GM18498 (cell line): ENCODE data around the gene MGLL.

Experiments
- ATAC-seq: cut with Tn5 transposase; IDR thresholded peaks from one replicate; pipeline ENCODE4 v1.9.1; 2021; ENCODE audit warnings: mild to moderate bottlenecking, moderate library complexity; ENCODE audit not compliant: unreplicated experiment

MGLL gene

GRCh38 chr3:127760361-127760760, 62.0 kb downstream of the MGLL start:
- ATAC-seq = no peak

DNA sequence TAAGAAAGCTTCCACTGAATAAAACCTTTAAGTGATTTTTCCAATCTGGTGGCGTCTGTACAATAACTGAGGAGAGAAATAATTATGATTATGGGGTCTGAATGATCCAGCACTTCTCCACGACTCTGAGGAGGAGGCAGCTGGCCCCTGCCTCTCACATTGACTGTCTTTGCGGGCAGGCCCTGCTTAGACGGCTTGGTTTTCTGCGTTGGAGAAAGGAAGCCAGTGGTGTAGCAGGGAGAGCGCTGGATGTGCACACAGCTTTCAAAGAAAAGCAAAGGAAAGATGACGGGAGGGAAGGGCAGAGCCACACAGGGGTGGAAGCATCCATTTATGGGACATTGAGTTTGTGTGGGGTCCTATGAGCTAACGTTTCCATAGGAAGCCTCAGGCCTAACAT, 62.5 kb downstream of the MGLL start:
- ATAC-seq = no peak

DNA sequence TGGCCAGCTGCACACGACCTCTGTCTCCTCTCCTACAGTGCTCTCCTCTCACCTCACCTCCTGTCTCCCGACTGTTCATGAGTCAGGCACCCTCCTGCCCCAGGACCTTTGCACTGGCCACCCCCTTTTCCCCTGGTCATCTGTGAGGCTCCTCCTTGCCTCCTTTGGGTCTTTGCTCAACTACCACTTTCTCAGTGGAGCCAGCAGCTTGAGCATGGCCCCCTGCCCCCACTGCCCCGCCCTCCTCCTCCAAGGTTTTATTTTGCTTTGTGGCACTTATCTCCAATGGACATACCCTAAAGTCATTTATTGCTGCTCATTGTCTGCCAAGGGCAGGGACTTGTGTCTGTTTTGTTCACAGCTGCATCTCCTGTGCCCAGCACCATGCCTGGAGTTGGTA, 64.3 kb downstream of the MGLL start:
- no peak for ATAC-seq

- no peak for ATAC-seq
Observed at GRCh38 chr3:127755305-127755681, 67.0 kb downstream of the MGLL start.

DNA sequence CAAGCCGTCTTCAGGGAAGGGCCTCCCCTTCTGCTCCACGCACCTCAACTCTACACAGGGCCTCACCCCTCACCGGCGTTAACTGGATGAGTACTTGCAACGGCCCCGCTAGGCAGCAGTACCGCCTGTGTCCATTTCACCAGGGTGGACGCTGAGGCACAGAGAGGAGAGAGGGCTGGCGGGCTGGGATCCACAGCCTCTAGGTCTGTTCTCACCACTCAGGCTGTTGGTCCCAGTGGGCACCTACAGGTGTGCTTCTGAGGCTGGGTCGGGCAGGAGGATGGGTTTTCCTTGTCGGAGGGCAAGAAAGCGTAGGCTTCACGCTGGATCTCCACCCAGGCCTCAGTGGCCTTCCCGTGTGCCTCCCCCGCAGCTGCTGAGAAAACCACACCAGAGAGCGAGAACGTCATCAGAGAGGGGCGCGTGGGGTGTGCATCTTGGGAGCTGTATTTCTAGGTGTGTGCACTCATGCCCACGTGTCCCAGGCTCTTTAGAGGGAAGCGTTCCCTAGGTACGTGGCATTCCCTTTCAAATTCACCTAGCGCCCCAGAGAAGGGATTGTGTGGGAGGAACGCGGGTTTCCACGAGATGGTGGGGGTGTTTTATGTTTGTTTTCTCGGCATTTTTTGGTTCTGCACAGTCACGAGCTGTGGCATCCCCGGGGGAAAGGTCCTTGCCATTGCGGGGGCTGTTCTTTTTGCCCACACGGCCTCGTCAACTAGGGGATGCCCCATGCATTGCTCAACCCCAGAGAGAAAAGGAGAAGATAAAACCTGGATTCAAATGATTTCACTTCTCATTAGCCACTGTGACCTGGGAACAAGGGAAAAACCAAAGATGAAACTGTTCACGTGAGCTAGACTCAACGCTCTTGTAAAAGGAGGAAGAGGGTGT, 67.7 kb downstream of the MGLL start:
- no peak for ATAC-seq

DNA sequence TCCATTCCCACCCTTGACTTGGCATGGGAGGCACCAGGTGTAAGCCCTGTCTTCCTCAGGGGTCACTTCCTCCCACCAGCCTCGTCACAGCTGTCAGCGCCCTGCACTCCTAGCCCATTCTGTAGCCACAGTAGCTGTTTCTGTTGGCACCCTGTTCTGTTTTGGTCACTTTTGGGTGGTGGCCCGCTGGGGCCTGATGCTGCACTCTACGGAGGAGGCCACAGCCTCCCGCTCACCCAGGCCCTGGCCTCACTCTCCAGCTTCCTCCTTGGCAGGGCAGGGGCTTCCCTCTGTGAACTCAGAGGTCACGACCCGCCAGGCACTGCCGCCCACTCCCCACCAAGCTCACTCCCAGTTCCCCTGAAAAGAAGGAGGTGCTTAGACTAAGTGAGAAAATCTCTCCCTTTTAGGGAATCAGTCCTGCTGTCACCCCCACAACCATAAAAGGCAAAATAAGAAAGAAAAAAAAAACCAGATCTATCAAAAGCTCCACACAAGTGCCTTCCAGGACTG, 68.4 kb downstream of the MGLL start:
- ATAC-seq = peak; percentile 28

- no peak for ATAC-seq
Observed at GRCh38 chr3:127753338-127753737, 69.0 kb downstream of the MGLL start.

GRCh38 chr3:127751782-127752181, 70.5 kb downstream of the MGLL start:
- no peak for ATAC-seq

DNA sequence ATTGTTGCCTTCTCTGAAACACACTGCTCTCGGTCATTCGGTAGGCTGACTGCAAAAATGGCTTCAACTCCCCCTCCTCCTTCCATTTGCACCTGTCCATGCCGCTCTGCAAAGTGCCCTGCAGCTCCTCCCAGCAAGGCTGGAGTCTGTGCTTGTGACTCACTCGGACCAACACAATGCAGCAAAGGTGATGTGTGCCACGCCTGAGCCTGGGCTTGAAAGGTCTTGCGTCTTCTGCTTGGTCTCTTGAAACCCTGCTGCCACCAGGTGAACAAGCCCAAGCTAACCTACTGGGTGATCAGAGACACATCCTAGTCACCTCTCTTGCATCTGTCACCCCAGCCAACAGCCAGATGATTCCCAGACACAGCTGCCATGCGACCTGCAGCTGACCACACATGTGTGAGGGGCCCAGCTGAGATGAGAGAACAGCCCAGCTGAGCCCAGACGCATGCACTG, 71.1 kb downstream of the MGLL start:
- no peak for ATAC-seq

DNA sequence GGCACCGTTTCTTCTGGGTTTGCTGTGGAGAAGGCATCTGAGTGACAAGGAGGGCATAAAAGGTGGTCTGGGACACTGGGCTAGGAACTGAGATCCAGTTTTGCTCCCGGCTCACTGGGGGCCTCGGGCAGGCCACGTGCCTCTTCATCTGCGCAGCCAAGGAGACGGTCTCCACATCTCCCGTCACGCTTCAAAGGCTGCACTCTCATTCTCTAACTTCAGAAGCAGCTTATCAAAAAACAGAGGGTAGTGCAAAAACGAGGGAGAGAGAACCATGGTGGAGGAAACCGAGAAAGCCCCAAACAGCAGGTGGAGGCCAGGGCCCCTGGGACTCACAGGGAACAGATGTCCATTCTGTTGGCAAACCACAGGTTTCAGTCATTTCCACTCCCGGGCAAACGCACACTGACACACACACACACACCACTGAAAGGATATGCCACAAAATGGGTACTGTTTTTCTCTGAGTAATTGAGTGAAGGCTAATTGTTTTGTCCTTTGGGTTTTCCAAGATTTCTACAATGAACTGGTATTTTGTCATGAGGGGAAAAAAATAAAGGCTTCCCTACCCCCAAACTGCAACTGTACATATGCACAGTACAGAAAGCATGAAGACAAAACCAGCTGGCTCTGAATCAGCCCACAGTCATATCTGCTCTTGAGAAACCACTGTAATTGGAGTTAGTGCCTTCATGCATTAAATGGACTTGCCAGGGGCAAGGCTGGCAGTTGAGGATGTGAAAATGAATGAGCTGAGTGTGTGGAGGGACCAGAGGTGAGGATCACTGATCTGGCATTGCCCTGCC, 71.9 kb downstream of the MGLL start:
- peak; percentile 44 for ATAC-seq

GRCh38 chr3:127749787-127750225, 72.5 kb downstream of the MGLL start:
- no peak for ATAC-seq

- no peak for ATAC-seq
Observed at GRCh38 chr3:127749361-127749760, 73.0 kb downstream of the MGLL start.

- ATAC-seq = no peak
Observed at GRCh38 chr3:127748754-127749327, 73.5 kb downstream of the MGLL start.

DNA sequence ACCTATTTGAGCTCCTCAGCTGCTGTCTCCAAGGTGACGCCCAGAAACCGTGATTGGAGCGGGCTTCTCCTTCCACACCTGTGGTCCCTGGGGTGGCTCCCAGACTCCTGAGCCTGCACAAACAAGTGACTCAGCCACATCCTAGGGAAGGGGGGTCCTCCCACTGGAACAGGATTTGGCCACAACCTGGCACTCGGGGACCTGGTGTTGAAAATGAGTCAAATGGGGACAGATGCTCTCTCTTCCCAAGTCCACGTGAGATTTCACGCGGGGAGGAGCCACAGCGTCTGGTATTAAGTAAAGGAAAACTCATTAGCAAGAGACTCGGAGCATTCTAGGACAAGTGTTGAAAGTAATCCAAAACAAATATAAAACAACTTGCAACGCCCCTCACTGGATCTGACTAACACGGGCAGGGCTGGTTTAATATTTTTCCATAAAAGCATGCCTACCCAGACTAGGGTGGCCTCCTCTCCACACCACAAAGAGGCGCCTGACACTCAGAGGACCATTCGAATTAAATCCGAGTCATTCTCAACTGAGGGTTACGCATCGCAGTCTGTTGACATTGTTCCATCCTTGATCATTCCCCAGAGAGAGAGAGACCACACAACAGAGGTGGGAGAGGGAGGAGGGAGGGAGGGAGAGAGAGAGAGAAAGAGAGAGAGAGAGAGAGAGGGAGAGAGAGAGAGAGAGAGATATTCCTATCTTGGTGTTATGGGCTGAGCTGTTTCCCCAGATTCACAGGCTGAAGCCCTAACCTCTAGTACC, 74.4 kb downstream of the MGLL start:
- ATAC-seq = no peak

DNA sequence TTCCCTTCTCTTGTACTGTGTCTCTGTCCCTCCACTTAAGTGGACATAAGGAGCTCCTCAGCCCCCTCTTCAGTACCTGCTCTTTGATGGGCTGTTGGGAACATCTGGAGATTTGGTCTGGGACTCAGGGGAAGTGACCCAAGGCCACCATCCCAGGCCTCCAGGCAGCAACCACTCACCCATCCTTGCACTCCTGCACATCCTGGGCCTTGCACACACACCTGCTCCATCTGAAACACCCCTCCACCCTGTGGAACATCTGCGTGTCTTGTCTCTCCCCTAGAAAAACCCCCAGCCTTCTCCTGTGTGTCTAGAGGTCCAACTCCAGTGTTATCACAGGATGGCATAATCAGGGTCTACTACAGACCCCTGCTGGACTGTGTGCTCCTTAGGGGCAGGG, 75.2 kb downstream of the MGLL start:
- no peak for ATAC-seq

- ATAC-seq = no peak
Observed at GRCh38 chr3:127746400-127747057, 75.8 kb downstream of the MGLL start.

- ATAC-seq = no peak
Observed at GRCh38 chr3:127745656-127746399, 76.5 kb downstream of the MGLL start.

DNA sequence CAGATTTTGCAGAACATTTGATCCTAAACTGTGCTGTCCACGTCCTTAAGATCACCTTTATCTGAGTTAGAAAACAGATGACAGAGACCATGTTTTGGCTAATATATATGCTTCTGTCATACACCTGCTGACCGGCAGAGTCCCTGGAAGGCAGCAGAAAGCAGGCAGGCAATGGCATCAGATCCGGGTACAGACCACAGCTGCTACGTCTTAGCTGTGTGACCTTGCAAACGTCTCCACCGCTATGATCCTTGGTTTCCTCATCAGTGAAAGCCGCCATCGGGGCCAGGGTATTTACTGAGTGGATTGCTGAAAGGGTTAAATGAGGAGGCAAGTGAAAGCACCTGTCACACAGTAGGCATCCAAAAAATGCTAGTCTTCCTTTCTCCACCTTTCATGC, 77.4 kb downstream of the MGLL start:
- no peak for ATAC-seq

GRCh38 chr3:127744253-127744815, 78.0 kb downstream of the MGLL start:
- no peak for ATAC-seq
